NCI-H2107 treated with DMSO at 0.1 percent for 48 hours (cell line): Measurements from ENCODE around the gene OSGEP.

ENCODE experiments used
- DNase-seq: peaks from one replicate; lab custom pipeline; 2025; ENCODE audit not compliant: unreplicated experiment; lab: John Stamatoyannopoulos, UW

Gene OSGEP

DNA sequence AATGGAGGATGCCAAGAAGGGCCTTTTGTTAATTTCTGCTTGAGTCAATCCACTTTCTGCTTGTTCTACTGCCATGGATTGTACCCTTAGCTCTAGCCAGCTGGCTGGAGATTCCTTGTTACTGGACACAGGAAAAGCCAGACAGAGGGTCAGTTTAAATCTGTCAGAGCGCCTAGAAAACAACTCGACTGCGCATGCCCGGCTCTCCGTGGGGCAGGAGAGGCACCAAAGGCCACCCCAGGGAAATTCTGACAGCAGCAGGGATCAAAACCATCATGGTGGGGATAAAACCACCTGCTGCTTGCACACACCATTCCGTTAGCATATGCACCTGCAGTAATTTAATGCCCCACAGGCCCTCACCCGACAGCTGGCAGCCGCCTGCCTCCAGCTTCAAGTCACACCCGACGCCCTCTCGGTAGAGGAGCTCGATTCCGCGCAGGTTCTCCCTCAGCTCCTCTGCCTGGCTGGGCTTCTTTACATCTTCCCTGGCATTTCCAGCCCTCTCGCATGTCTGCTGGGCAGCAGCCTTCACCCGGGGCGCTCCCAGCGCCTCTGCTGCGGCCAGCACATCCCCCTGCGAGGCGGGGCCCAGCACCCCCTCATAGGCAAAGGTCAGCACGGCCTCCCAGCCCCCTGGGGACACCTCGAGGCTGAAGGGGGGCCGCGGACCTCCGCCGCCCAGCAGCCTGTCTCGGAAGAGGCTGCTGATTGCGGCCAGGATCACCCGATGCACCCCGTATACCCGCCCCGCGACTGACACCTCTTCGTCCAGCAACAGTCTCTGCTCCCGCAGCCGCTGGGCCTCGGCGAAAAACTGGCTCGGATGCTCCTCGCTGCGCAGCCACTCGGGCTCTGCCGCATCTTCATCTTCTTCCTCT, 19.7 kb downstream of the OSGEP start:
- peak; percentile 94 for DNase-seq

GRCh38 chr14:20429801-20430669, 24.6 kb downstream of the OSGEP start:
- no peak for DNase-seq

DNA sequence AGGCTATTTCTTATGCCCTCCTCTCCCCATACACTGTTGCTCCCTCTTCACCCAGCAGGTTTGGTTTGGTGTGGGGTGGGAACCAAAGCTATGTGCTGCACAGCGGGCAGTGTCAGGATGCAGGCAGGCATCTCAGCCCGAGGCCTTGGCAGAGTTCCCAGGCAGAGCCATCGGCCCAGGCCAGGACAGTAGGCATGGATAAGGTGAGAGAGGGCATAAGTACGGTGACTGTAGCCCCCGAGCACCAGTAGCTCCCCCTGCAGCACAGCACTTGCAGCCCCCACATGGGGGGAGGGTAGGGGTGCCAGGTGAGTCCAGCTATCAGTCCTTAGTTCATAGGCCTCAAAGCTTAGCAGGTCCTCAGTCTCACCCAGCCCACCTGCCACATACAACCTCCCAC, 25.8 kb downstream of the OSGEP start:
- DNase-seq = no peak

DNA sequence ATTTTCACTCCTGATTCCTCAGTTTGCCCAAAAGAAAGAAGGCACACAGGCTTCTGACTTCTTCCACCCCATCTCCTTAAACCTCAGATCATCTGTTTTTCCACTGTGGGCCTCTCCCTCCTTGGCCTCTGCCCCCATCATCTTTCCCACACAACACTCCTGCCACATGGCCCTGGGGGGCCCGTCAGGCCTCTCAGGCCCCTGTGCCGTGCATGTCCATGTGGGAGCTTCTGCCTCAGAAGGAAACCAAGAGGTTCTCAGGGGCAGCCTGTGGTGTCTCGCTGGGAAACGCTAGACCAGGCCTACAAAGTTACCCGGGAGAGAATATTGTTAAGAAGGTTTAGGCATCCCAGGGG, 26.6 kb downstream of the OSGEP start:
- DNase-seq = no peak

DNA sequence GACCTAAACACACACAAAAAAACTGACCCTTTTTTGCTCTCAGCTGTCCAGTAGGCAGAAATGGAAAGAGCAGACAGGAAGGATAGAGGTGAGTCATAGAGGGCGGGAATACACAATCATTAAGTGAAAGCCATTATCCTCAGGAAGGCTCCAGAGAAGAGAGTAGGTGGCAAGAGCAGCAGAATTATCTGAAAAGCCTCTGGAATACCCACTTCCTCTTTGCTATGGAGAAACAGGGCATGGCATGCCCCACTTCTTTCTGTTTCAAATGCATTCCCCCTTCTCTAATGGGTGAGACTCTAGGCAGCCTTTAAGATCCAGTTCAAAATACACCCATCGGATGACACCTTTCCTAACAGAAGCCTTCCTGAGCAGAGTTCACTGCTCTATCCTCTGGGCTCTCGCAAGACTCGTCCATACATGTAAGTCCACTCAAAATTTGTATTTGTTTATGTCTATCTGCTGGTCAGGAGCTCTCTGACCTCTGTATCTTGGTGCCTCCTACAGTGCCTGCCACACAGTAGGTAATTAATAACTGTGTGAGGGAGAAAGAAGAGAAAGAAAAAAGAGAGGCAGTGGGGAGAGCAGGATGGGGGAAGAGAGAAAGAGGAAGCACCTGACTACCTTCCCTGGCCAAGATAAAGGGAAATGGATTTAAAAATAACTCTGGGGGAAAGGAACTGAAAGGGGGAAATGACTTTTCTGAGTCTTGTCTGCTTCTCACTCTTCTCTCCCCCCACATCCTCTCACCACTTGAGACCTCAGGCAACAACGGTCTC, 27.2 kb downstream of the OSGEP start:
- no peak for DNase-seq

GRCh38 chr14:20424851-20425250, 29.8 kb downstream of the OSGEP start:
- DNase-seq = no peak

DNA sequence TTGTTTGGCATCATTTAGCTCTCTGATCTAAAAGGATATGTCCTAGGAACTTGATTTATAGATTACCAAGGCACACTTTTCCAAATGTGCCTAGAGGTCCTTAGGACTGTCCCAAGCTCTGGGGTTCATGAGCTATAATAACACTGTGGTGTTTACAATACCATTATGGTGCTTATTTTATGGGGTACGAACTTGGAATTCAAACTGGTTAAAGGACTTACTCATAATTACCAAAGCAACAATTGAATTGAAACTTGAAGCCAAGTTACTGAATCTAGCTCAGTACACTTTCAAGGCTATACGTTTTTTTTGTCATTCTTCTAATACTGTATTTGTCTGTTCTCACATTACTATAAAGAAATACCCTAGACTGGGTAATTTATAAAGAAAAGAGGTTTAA, 31.7 kb downstream of the OSGEP start:
- DNase-seq = no peak

GRCh38 chr14:20421267-20421666, 33.3 kb downstream of the OSGEP start:
- DNase-seq = no peak

GRCh38 chr14:20419419-20419818, 35.2 kb downstream of the OSGEP start:
- DNase-seq = no peak

DNA sequence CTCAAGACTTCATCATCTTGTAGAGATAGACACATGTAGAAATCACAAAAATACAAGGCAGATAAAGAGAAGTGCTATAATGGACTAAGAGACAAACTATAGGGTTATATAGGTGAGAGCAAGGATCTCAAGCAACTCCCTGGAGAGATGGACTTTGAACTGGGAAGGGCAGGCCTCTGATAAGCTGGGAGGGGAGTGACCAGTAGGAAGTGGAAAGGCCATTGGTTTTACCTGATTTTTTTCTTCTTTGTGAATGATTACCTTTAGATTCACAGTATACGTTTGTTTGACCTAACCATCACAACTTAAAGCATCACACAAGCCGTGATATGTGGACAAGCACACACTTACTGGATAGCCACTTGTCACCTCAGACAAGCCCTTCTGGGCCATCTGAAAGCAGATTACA, 36.1 kb downstream of the OSGEP start:
- DNase-seq = no peak

DNA sequence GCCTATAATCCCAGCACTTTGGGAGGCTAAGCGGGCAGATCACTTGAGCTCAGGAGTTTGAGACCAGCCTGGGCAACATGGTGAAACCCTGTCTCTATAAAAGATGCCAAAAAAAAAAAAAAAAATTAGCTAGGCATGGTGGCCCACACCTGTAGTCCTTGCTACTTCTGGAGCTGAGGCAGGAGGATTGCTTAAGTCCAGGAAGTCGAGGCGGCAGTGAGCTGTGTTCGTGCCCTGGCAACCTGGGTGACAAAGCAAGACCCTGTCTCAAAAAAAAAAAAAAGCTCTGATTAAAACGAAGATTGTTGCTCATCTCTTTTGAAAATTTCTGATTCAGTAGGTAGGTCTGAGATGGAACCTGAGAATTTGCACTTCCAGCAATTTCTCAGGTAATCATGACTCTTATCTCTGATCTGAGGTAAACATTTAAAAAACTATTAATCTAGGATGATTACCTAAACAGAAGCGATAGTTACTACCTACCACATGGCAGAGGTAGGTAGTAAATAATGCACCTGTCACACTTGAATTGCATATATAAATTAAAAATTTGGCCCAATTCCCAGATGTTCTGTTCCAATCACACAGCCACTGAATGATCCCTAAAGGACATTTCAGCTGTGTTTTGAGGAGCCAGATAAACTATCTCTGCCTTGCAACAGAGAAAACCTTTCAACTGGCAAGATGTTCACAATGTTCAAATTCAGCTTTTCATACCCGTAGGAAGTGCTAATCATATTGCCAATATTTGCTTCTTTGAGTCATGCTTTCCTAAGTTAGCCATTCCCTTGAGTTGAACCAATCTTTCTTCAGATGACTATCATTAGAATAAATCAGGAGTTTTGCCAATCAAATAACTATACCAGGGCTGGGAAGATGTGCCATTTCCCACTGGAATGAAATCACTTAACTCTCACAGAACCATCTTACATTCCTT, 37.1 kb downstream of the OSGEP start:
- DNase-seq = peak; percentile 89

GRCh38 chr14:20416223-20416622, 38.4 kb downstream of the OSGEP start:
- DNase-seq = no peak

DNA sequence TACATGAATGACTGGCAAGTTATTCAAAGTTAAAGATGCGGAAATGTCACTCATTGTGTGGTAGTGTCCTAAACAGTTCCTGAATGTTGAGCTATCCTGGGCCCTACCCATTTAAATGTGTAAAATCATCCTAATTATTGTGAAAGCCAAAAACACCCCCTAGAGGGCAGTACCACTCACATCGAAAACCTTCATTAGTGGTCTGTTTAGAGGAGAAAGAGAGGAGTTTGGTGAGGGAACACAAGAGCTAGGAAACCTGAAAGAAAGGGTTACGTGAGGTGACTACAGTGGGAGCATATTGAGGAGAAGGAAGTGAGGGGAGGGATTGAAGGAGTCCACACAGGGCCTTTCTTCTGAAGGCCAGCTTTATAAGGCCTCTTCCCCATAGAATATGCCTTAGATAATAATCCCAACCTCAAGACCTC, 38.8 kb downstream of the OSGEP start:
- peak; percentile 91 for DNase-seq

- DNase-seq = no peak
Observed at GRCh38 chr14:20413744-20414082, 40.9 kb downstream of the OSGEP start.

- peak; percentile 78 for DNase-seq
Observed at GRCh38 chr14:20412876-20413743, 41.5 kb downstream of the OSGEP start, which contains the start of gene TEP1. Gene TEP1 (minus strand): TSS chr14:20413501. CDS start chr14:20408439, 5,062 bp downstream.

- no peak for DNase-seq
Observed at GRCh38 chr14:20412411-20412810, 42.2 kb downstream of the OSGEP start.

- DNase-seq = no peak
Observed at GRCh38 chr14:20409226-20409625, 45.4 kb downstream of the OSGEP start.

DNA sequence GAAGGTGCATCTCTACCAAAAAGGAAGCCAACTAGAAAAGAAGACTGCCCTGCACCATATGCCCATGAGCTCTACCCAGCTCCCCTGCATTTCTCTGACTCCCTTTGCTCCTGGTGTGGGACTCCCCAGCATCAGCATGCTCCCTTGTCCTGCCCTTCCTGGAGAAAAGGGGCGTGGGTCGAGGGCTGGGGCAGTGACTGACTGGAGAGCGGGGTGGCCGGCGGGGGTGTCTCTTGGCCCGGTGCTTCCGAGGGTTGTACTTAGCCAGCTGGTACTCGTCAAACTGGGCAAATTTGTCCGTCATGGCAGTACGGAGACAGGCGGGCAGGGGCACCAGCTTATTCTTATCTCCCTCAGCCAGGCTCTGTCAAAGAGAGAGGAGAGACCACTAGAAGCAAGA, 51.1 kb downstream of the OSGEP start:
- DNase-seq = no peak

DNA sequence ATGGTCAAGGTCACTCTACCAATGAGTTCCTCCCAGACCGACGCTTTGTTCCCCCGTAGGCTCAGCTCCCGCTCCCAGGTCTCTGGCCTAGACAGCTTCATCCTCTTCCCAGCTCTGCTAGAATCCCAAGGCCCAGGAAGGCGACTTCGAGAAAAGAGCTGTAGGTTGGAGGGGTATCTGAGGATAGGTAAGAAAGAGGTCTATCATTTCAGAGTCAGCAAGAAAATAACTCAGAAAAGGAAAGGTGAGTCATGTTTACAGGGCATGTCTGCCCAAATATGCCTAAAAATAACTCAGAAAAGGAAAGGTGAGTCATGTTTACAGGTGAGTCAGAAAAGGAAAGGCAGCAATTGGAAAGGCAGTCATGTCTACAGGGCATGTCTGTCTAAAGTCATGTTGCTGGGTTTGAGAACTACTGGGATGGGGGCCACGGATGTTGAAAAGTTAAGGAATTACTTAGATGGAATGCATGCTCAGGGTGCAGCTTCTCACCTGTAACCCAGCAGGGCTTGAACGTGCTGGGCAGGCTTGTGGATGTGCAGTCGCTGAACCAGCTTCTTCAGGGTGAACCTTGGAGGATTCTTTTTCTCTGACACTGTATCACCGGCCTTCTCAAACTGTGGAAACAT, 53.5 kb downstream of the OSGEP start:
- no peak for DNase-seq
